Endothelial cell of umbilical vein (primary cell): Measurements from ENCODE around the gene ARL3. TPM values are rescaled to one million over a fixed set of nuclear protein-coding genes. Genes with fewer than 3 reads are reported as not detected.

Source experiments
- BruUV-seq: library from RNA; stranded (reverse); fragments of 400-500 nt; replicated peaks from 2 replicates; lab custom pipeline; 2021; lab: Mats Ljungman, UMichigan
- CTCF ChIA-PET: fragments of 300-600, 350-600 bp; sonication (Branson Sonifier 250); formaldehyde crosslinking; loops from one replicate; lab custom pipeline; 2021; ENCODE audit warnings: antibody characterized with exemption, inconsistent platforms; lab: Charles Lee
- POLR2A ChIA-PET: fragments of 300-600, 350-600 bp; sonication (Branson Sonifier 250); formaldehyde crosslinking; loops from one replicate; lab custom pipeline; 2021; ENCODE audit warnings: antibody characterized with exemption, inconsistent platforms; lab: Charles Lee
- DNase-seq: peaks from one replicate; pipeline ENCODE4 v3.0.0-alpha.2; 2011; ENCODE audit warnings: low read depth, low spot score
- FAIRE-seq: peaks from 2 replicates; lab custom pipeline; 2011; peaks lifted over from hg19 to GRCh38; lab: Jason Lieb, UNC
- H2AFZ ChIP-seq: 2 replicates; pipeline ENCODE4 v1.6.0; 2012; ENCODE audit warnings: low read depth, low read length, control low read depth, inconsistent platforms
- H3K27ac ChIP-seq: 2 replicates; pipeline ENCODE4 v1.5.1; 2011; ENCODE audit warnings: low read depth, mild to moderate bottlenecking, control low read depth, low read length, moderate library complexity; ENCODE audit not compliant: insufficient read depth
- H3K27me3 ChIP-seq, 2 experiments: 2 replicates each; pipeline versions ENCODE4 v1.6.0 to v1.6.1; 2011; ENCODE audit warnings: low read length in 2 of 2, mixed read lengths in 1 of 2; ENCODE audit not compliant: control insufficient read depth in 2 of 2, insufficient read depth in 2 of 2
- H3K36me3 ChIP-seq, 2 experiments: 2 replicates in 1 of 2; 3 replicates in 1 of 2; pipeline ENCODE4 v1.5.1; 2011; ENCODE audit warnings: low read length in 2 of 2, mild to moderate bottlenecking in 1 of 2, moderate library complexity in 1 of 2; ENCODE audit not compliant: control insufficient read depth in 2 of 2, insufficient read depth in 2 of 2; ENCODE audit errors: extremely low read depth in 1 of 2
- H3K4me1 ChIP-seq: 3 replicates; pipeline ENCODE4 v1.5.1; 2011; ENCODE audit warnings: mild to moderate bottlenecking, low read length; ENCODE audit not compliant: control insufficient read depth, insufficient read depth; ENCODE audit errors: extremely low read depth
- H3K4me2 ChIP-seq: 2 replicates; pipeline ENCODE4 v1.6.1; 2011; ENCODE audit warnings: low read length, control low read depth, mixed read lengths; ENCODE audit not compliant: insufficient read depth
- H3K4me3 ChIP-seq, 3 experiments: fragments of 200-600 bp in 1 of 3; sonication (generic), shearing (Covaris generic) in 1 of 3; replicated peaks in 1 of 3; 2 replicates each; pipeline ENCODE4 v1.5.1; 2011 to 2016; ENCODE audit warnings: control low read depth in 3 of 3, low read length in 3 of 3, mild to moderate bottlenecking in 2 of 3, inconsistent platforms in 1 of 3, low read depth in 1 of 3, moderate library complexity in 1 of 3; ENCODE audit not compliant: insufficient read depth in 1 of 3
- H3K79me2 ChIP-seq: 2 replicates; pipeline ENCODE4 v1.6.0; 2012; ENCODE audit warnings: low read length, inconsistent platforms; ENCODE audit not compliant: control insufficient read depth, insufficient read depth
- H3K9ac ChIP-seq: replicated peaks from 2 replicates; pipeline ENCODE3; 2011; ENCODE audit warnings: low read length, control low read depth; ENCODE audit not compliant: insufficient read depth; ENCODE audit errors: extremely low read depth
- H3K9me1 ChIP-seq: replicated peaks from 3 replicates; pipeline ENCODE4 v1.6.0; 2011; ENCODE audit warnings: mild to moderate bottlenecking, low read length; ENCODE audit not compliant: control insufficient read depth, insufficient read depth; ENCODE audit errors: extremely low read depth
- H3K9me3 ChIP-seq: replicated peaks from 2 replicates; pipeline ENCODE4 v1.5.1; 2012; ENCODE audit warnings: low read length, inconsistent platforms; ENCODE audit not compliant: control insufficient read depth, insufficient read depth
- H4K20me1 ChIP-seq: replicated peaks from 2 replicates; pipeline ENCODE3; 2011; ENCODE audit warnings: mild to moderate bottlenecking, low read length; ENCODE audit not compliant: control insufficient read depth, insufficient read depth; ENCODE audit errors: extremely low read depth
- POLR2A ChIP-seq: IDR thresholded peaks from 2 replicates; pipeline ENCODE4 v1.6.1; 2012; ENCODE audit warnings: low read depth, mild to moderate bottlenecking, control low read depth, low read length
- POLR2AphosphoS5 ChIP-seq: IDR thresholded peaks from 2 replicates; pipeline ENCODE4 v1.6.1; 2012; ENCODE audit warnings: low read depth, mild to moderate bottlenecking, control low read depth, low read length, moderate library complexity; ENCODE audit not compliant: insufficient read depth
- dilution Hi-C: fragments of 300-500 bp; cut with MboI; formaldehyde crosslinking; loops from one replicate; pipeline ENCODE4 v1.15.0; 2019; ENCODE audit warnings: low sequenced_read_pairs; ENCODE audit not compliant: extremely low pct_ligation_motif_present
- intact Hi-C: fragments of 100-400 bp; cut with micrococcal nuclease; formaldehyde crosslinking; loops from one replicate; pipeline ENCODE4 v1.10.0; 2022
- polyA plus RNA-seq, 4 experiments: library from polyadenylated mRNA; depleted of rRNA in 3 of 4; stranded (reverse) in 3 of 4; unstranded in 1 of 4; fragments of >200 nt; gene quantifications; 2 replicates each; pipeline versions ENCODE4 v1.2.1 to v1.2.3, GENCODE V29; 2011 to 2012; ENCODE audit warnings: missing spikeins in 1 of 4
- total RNA-seq: library from RNA; stranded (reverse); gene quantifications from 2 replicates; pipeline ENCODE4 v1.2.3, GENCODE V29; 2021
- TF ChIP-seq, protein P1 (sequence below), 2 donors: IDR thresholded peaks; 1 replicate in 1 of 2; 2 replicates in 1 of 2; pipeline ENCODE4 v1.5.1; 2011; ENCODE audit warnings: low read length in 2 of 2, mild to moderate bottlenecking in 2 of 2, moderate library complexity in 2 of 2, control low read depth in 1 of 2, inconsistent platforms in 1 of 2, low read depth in 1 of 2; ENCODE audit not compliant: insufficient read depth in 1 of 2; ENCODE audit errors: extremely low read depth in 1 of 2

The ARL3 gene
- total and polyA plus RNA-seq, 2 donors (not counting 3 experiments of a cell fraction or from before 2014, with no cell fraction given) = 6.6 to 11.0 TPM

DNA sequence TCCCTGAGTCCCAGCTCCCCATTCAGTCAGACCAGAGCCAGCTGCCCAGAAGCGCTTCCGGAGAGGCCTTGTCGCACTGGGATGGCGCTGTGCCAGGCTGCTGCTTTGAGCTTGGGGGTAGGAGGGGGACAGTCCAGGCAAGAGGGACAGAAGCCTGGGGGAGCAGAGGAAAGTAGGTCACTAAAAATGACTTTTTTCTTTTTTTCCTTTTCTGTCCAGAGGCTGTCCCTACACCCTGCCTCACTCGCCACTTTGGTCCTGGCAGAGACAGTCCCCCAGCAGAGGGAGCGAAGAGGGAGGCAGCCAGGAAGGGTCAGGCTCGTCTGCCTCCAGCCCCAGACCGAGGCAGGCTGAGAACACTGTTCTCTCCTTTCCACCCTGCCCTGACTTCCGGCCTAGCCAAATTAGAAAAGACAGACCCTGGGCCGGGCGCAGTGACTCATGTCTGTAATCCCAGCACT lies 85.7 kb downstream of the ARL3 start:
- BruUV-seq = no TSS peak
- DNase-seq (peak; percentile 30), FAIRE-seq (no peak)
- dilution Hi-C loops (no loop called here), intact Hi-C loops (loop anchor here (1.0 kb wide), 2 partner anchors 8 to 14 kb away; no protein-coding TSS in a partner anchor)
- Histone ChIP-seq H3K9me1 (no peaks in the 10 kb centered on the region), H2AFZ (no peak overlapping the region), H4K20me1 (no peaks in the 10 kb centered on the region), H3K9me3 (no peaks in the 10 kb centered on the region), H3K4me2 (no peak overlapping the region), H3K27ac (peak overlapping the region; percentile 97), H3K36me3 (peaks cover 0 to 1% of the 10 kb centered on the region in 2 experiments), H3K79me2 (no peaks in the 10 kb centered on the region), H3K4me1 (peaks cover 59% of the 10 kb centered on the region), H3K4me3 (no peak overlapping the region), H3K9ac (peak overlapping the region; percentile 79), H3K27me3 (no peaks in the 10 kb centered on the region)
- ChIA-PET POLR2A (interaction anchor here (0.8 to 1.4 kb wide), 2 partner anchors 14 to 32 kb away, joined by 3 to 5 read pairs; no protein-coding TSS in a partner anchor), CTCF (interaction anchor here (0.8 to 4.8 kb wide), 13 partner anchors 13 to 125 kb away, joined by 3 to 56 read pairs (median 6); partner anchors contain the start of genes ACTR1A, SUFU and TRIM8)
- TF ChIP-seq POLR2A = no peak
- TF ChIP-seq, protein P1, sequence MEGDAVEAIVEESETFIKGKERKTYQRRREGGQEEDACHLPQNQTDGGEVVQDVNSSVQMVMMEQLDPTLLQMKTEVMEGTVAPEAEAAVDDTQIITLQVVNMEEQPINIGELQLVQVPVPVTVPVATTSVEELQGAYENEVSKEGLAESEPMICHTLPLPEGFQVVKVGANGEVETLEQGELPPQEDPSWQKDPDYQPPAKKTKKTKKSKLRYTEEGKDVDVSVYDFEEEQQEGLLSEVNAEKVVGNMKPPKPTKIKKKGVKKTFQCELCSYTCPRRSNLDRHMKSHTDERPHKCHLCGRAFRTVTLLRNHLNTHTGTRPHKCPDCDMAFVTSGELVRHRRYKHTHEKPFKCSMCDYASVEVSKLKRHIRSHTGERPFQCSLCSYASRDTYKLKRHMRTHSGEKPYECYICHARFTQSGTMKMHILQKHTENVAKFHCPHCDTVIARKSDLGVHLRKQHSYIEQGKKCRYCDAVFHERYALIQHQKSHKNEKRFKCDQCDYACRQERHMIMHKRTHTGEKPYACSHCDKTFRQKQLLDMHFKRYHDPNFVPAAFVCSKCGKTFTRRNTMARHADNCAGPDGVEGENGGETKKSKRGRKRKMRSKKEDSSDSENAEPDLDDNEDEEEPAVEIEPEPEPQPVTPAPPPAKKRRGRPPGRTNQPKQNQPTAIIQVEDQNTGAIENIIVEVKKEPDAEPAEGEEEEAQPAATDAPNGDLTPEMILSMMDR (IDR thresholded peaks at IDR 0.05; ENCODE audit: extremely low read depth in 1 of 2, insufficient read depth in 1 of 2, low read depth in 1 of 2, low read length in 2 of 2) = peak in 1 of 2 donors; percentile 8

DNA sequence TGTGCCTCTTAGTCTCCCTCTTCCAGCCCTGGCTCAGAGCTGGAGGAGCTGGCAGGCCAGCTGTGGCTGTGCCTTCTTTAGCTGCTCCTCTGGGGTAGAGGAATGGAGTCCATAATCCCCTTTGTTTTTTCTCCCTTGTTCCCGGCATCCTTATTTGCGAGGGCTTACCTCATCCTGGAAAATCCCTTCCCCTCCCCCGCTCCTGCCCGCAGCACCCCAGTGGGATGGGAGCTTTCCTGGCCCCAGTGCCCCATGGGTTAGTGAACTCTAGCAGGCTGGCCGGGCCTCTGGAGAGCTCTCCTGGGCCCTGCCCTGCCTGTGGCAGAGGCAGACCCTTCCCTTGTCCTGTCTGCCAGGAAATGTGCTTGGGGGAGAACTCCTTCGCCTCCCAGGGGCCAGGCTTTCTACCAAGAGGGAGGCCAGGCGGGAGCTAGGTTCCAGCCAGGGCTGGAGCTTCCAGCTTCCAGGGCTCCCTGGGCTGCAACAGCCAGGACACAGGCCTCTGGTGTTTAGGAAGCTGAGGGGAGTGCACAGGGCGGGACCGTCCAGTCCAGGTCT lies 86.4 kb downstream of the ARL3 start:
- CTCF ChIA-PET = interaction anchor here (0.6 to 4.8 kb wide), 13 partner anchors 7 to 124 kb away, joined by 3 to 56 read pairs (median 5); partner anchors contain the start of genes ACTR1A and SUFU
- peak overlapping the region; percentile 35 for H2AFZ ChIP-seq
- TF ChIP-seq POLR2AphosphoS5 = peak; percentile 23
- TF ChIP-seq POLR2A = no peak
- no peak overlapping the region for H3K4me3 ChIP-seq
- peak; percentile 80 for FAIRE-seq
- H3K4me2 ChIP-seq = no peak overlapping the region
- no peaks in the 10 kb centered on the region for H4K20me1 ChIP-seq
- H3K9ac ChIP-seq = peak overlapping the region; percentile 79
- no peaks in the 10 kb centered on the region for H3K27me3 ChIP-seq
- peaks cover 54% of the 10 kb centered on the region for H3K4me1 ChIP-seq
- peak; percentile 81 for DNase-seq
- POLR2A ChIA-PET = interaction anchor here (0.8 to 1.5 kb wide), 5 partner anchors 14 to 125 kb away, joined by 3 to 5 read pairs (median 4); partner anchors contain the start of genes ACTR1A and TRIM8
- dilution Hi-C loops (no loop called here), intact Hi-C loops (loop anchor here (1.0 kb wide), 2 partner anchors 8 to 14 kb away; no protein-coding TSS in a partner anchor)
- H3K9me3 ChIP-seq = no peaks in the 10 kb centered on the region
- BruUV-seq = no TSS peak
- peaks cover 0 to 1% of the 10 kb centered on the region in 2 experiments for H3K36me3 ChIP-seq
- H3K9me1 ChIP-seq = no peaks in the 10 kb centered on the region
- H3K79me2 ChIP-seq = no peaks in the 10 kb centered on the region
- H3K27ac ChIP-seq = peak overlapping the region; percentile 97
